NCI-H2196 treated with DMSO at 0.1 percent for 48 hours (cell line): ENCODE data around the gene MAP4K4.

Experiments
- DNase-seq: peaks from one replicate; lab custom pipeline; 2025; ENCODE audit not compliant: unreplicated experiment; lab: John Stamatoyannopoulos, UW

MAP4K4 gene

GRCh38 chr2:101788565-101788964 lies 91.1 kb downstream of the MAP4K4 start:
- no peak for DNase-seq

GRCh38 chr2:101788995-101789970 lies 91.8 kb downstream of the MAP4K4 start:
- no peak for DNase-seq

GRCh38 chr2:101790416-101790815 lies 92.9 kb downstream of the MAP4K4 start:
- DNase-seq = no peak

GRCh38 chr2:101790857-101791256 lies 93.3 kb downstream of the MAP4K4 start:
- DNase-seq = no peak

GRCh38 chr2:101792208-101792607 lies 94.7 kb downstream of the MAP4K4 start:
- no peak for DNase-seq

GRCh38 chr2:101793277-101793969 lies 95.9 kb downstream of the MAP4K4 start:
- no peak for DNase-seq

GRCh38 chr2:101794141-101794540 lies 96.6 kb downstream of the MAP4K4 start:
- no peak for DNase-seq

- no peak for DNase-seq
These were observed 97.5 kb downstream of the MAP4K4 start for GRCh38 chr2:101795033-101795432.

GRCh38 chr2:101796825-101797600 lies 99.5 kb downstream of the MAP4K4 start:
- no peak for DNase-seq

- no peak for DNase-seq
These were observed 104.0 kb downstream of the MAP4K4 start for GRCh38 chr2:101801496-101801895.

- DNase-seq = no peak
These were observed 104.8 kb downstream of the MAP4K4 start for GRCh38 chr2:101802329-101802728.

- no peak for DNase-seq
These were observed 105.6 kb downstream of the MAP4K4 start for GRCh38 chr2:101803128-101803527.

GRCh38 chr2:101803945-101804696 lies 106.6 kb downstream of the MAP4K4 start:
- DNase-seq = no peak

- no peak for DNase-seq
These were observed 107.9 kb downstream of the MAP4K4 start for GRCh38 chr2:101805152-101806088.

- DNase-seq = no peak
These were observed 108.6 kb downstream of the MAP4K4 start for GRCh38 chr2:101806123-101806522.

- DNase-seq = no peak
These were observed 109.2 kb downstream of the MAP4K4 start for GRCh38 chr2:101806701-101807100.

GRCh38 chr2:101807242-101807641 lies 109.7 kb downstream of the MAP4K4 start:
- no peak for DNase-seq

- DNase-seq = no peak
These were observed 110.6 kb downstream of the MAP4K4 start for GRCh38 chr2:101808006-101808562.

- no peak for DNase-seq
These were observed 112.2 kb downstream of the MAP4K4 start for GRCh38 chr2:101809698-101810097.
